ENCODE data around the gene CCDC6. TPM values are rescaled to one million over a fixed set of nuclear protein-coding genes. Genes with fewer than 3 reads are reported as not detected.
"Not testable (repeated sequence)": the region's sequence is repeated elsewhere in the genome, so short reads cannot be mapped to it uniquely, and the experiment has no call there.

Gene CCDC6
- polyA plus RNA-seq, 3 donors = 4.2 to 13.5 (median 6.2) TPM

- Mint-ChIP-seq H3K4me1 (peaks cover 79% of the 10 kb centered on the region), H3K27ac (peak overlapping the region; percentile 70 to 94 (median 89)), H3K36me3 (peaks cover 24 to 30% of the 10 kb centered on the region in 2 donors), H3K4me3 (peak overlapping the region in 1 of 2 donors; percentile 72), H3K9me3 (no peaks in the 10 kb centered on the region), H3K27me3 (ENCODE audit: low read depth in 3 of 3) (peaks cover 0 to 4% (median 0%) of the 10 kb centered on the region in 3 donors)
- Histone ChIP-seq H3K36me3 (replicated peaks in 1 of 2; ENCODE audit: control insufficient read depth in 1 of 2, insufficient read depth in 2 of 2, low read length in 2 of 2) (no peaks in the 10 kb centered on the region), H2AFZ (ENCODE audit: insufficient read depth, low read depth, low read length, poor library complexity, severe bottlenecking) (no peak overlapping the region), H3K4me3 (replicated peaks in 1 of 3; ENCODE audit: low read depth in 2 of 3, low read length in 3 of 3) (peak overlapping the region in 1 of 3 experiments; percentile 48), H4K20me1 (ENCODE audit: insufficient read depth, low read length) (peaks cover 57% of the 10 kb centered on the region), H3K9me3 (replicated peaks in 1 of 2; ENCODE audit: control insufficient read depth in 1 of 2, insufficient read depth in 1 of 2, low read length in 2 of 2) (no peaks in the 10 kb centered on the region), H3K27me3 (ENCODE audit: control insufficient read depth in 2 of 2, insufficient read depth in 2 of 2, low read length in 2 of 2) (no peaks in the 10 kb centered on the region), H3K4me2 (replicated peaks; ENCODE audit: extremely low read depth, low read length, poor library complexity, severe bottlenecking) (peak overlapping the region; percentile 64), H3K4me1 (ENCODE audit: control insufficient read depth in 1 of 2, insufficient read depth in 2 of 2, low read length in 2 of 2) (peaks cover 55 to 65% of the 10 kb centered on the region in 2 donors), H3K9ac (ENCODE audit: insufficient read depth, low read length, poor library complexity, severe bottlenecking) (peak overlapping the region; percentile 19), H3K79me2 (ENCODE audit: insufficient read depth, low read length) (peaks cover 88% of the 10 kb centered on the region), H3K27ac (ENCODE audit: low read depth in 1 of 2, low read length in 2 of 2) (peak overlapping the region; percentile 35 to 64)
- DNase-seq = peak; percentile 66 to 80 (median 77)
- intact Hi-C loops (cut with micrococcal nuclease) = loop anchor here in 1 of 2 donors (10.0 kb wide), 1 partner anchor 149 kb away; no protein-coding TSS in a partner anchor
- WGBS (ENCODE audit: insufficient coverage) = 2% methylated on average over 4 of the region's 8 CpGs
- TF ChIP-seq, protein P1, sequence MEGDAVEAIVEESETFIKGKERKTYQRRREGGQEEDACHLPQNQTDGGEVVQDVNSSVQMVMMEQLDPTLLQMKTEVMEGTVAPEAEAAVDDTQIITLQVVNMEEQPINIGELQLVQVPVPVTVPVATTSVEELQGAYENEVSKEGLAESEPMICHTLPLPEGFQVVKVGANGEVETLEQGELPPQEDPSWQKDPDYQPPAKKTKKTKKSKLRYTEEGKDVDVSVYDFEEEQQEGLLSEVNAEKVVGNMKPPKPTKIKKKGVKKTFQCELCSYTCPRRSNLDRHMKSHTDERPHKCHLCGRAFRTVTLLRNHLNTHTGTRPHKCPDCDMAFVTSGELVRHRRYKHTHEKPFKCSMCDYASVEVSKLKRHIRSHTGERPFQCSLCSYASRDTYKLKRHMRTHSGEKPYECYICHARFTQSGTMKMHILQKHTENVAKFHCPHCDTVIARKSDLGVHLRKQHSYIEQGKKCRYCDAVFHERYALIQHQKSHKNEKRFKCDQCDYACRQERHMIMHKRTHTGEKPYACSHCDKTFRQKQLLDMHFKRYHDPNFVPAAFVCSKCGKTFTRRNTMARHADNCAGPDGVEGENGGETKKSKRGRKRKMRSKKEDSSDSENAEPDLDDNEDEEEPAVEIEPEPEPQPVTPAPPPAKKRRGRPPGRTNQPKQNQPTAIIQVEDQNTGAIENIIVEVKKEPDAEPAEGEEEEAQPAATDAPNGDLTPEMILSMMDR (IDR thresholded peaks at IDR 0.05) = no peak
Measured at GRCh38 chr10:59885430-59886134, 20.8 kb downstream of the CCDC6 start.

- H3K9ac ChIP-seq (ENCODE audit: insufficient read depth, low read length, poor library complexity, severe bottlenecking) = peak overlapping the region; percentile 19
- H3K9me3 ChIP-seq (replicated peaks in 1 of 2; ENCODE audit: control insufficient read depth in 1 of 2, insufficient read depth in 1 of 2, low read length in 2 of 2); H3K27me3 ChIP-seq (ENCODE audit: control insufficient read depth in 2 of 2, insufficient read depth in 2 of 2, low read length in 2 of 2); DNase-seq; H3K27me3 Mint-ChIP-seq (ENCODE audit: low read depth in 3 of 3); H3K36me3 ChIP-seq (replicated peaks in 1 of 2; ENCODE audit: control insufficient read depth in 1 of 2, insufficient read depth in 2 of 2, low read length in 2 of 2); H2AFZ ChIP-seq (ENCODE audit: insufficient read depth, low read depth, low read length, poor library complexity, severe bottlenecking); H3K27ac ChIP-seq (ENCODE audit: low read depth in 1 of 2, low read length in 2 of 2); H3K9me3 Mint-ChIP-seq: not testable (repeated sequence)
- peak overlapping the region; percentile 64 for H3K4me2 ChIP-seq (replicated peaks; ENCODE audit: extremely low read depth, low read length, poor library complexity, severe bottlenecking)
- peaks cover 59% of the 10 kb centered on the region for H4K20me1 ChIP-seq (ENCODE audit: insufficient read depth, low read length)
- peaks cover 52 to 64% of the 10 kb centered on the region in 2 donors for H3K4me1 ChIP-seq (ENCODE audit: control insufficient read depth in 1 of 2, insufficient read depth in 2 of 2, low read length in 2 of 2)
- H3K79me2 ChIP-seq (ENCODE audit: insufficient read depth, low read length) = peaks cover 89% of the 10 kb centered on the region
- WGBS (ENCODE audit: insufficient coverage) = no CpG with 5 or more reads among the region's 8 CpGs
- peak overlapping the region in 1 of 3 experiments; percentile 48 for H3K4me3 ChIP-seq (replicated peaks in 1 of 3; ENCODE audit: low read depth in 2 of 3, low read length in 3 of 3)
- Mint-ChIP-seq H3K36me3 (peaks cover 22 to 30% of the 10 kb centered on the region in 2 donors), H3K27ac (peak overlapping the region in 3 of 7 donors; percentile 0 to 66 (median 65)), H3K4me3 (peak overlapping the region in 1 of 2 donors; percentile 54), H3K4me1 (peaks cover 79% of the 10 kb centered on the region)
- intact Hi-C loops (cut with micrococcal nuclease) = loop anchor here in 1 of 2 donors (10.0 kb wide), 1 partner anchor 150 kb away; no protein-coding TSS in a partner anchor
Measured at GRCh38 chr10:59884893-59885292, 21.5 kb downstream of the CCDC6 start.
